Panc1 (cell line): ENCODE measurements around the gene MEIS2. TPM values are rescaled to one million over a fixed set of nuclear protein-coding genes. Genes with fewer than 3 reads are reported as not detected.

ENCODE experiments used
- ATAC-seq: fragments of 200-7000 bp; cut with Tn5 transposase; 2 replicates; pipeline ENCODE4 v1.9.1; 2020; ENCODE audit warnings: mild to moderate bottlenecking, moderate library complexity
- BruUV-seq: library from RNA; stranded (reverse); fragments of 400-500 nt; replicated peaks from 2 replicates; lab custom pipeline; 2021; lab: Mats Ljungman, UMichigan
- CTCF ChIA-PET: fragments of 300-600 bp; sonication (Branson Sonifier 250); formaldehyde crosslinking; loops from one replicate; lab custom pipeline; 2022; ENCODE audit warnings: antibody characterized with exemption; lab: Charles Lee
- POLR2A ChIA-PET: fragments of 300-600 bp; sonication (Branson Sonifier 250); formaldehyde crosslinking; loops from one replicate; lab custom pipeline; 2022; ENCODE audit warnings: antibody characterized with exemption; lab: Charles Lee
- DNase-seq: peaks from one replicate; pipeline ENCODE4 v3.0.0-alpha.2; 2010; ENCODE audit warnings: low read depth, low spot score
- H3K27ac ChIP-seq: 2 replicates; pipeline ENCODE4 v1.5.1; 2011; ENCODE audit warnings: mild to moderate bottlenecking, low read length, inconsistent platforms
- H3K27me3 ChIP-seq: fragments of 200-500 bp; sonication (Bioruptor generic); 2 replicates; pipeline ENCODE4 v1.6.0; 2014; ENCODE audit warnings: low read length, inconsistent platforms; ENCODE audit not compliant: control insufficient read depth, insufficient read depth
- H3K36me3 ChIP-seq: fragments of 200-500 bp; sonication (Bioruptor generic); 2 replicates; pipeline ENCODE4 v1.5.1; 2014; ENCODE audit warnings: inconsistent platforms, mild to moderate bottlenecking, low read length, moderate library complexity; ENCODE audit not compliant: control insufficient read depth, insufficient read depth
- H3K4me1 ChIP-seq: 2 replicates; pipeline ENCODE4 v1.5.1; 2011; ENCODE audit warnings: inconsistent platforms, mild to moderate bottlenecking, low read length, moderate library complexity; ENCODE audit not compliant: control insufficient read depth, insufficient read depth
- H3K4me3 ChIP-seq, 2 experiments: 2 replicates each; pipeline ENCODE4 v1.5.1; 2011 to 2012; ENCODE audit warnings: low read depth in 2 of 2, low read length in 2 of 2, mild to moderate bottlenecking in 2 of 2, inconsistent platforms in 1 of 2, moderate library complexity in 1 of 2
- H3K9me3 ChIP-seq: fragments of 200-500 bp; sonication (Bioruptor generic); 2 replicates; pipeline ENCODE4 v1.5.1; 2014; ENCODE audit warnings: low read depth, mild to moderate bottlenecking, inconsistent platforms, low read length, moderate library complexity; ENCODE audit not compliant: control insufficient read depth, insufficient read depth
- CTCF ChIP-seq: fragments of 450-650 bp; IDR thresholded peaks from 2 replicates; pipeline ENCODE4 v1.5.1; 2017; ENCODE audit warnings: mild to moderate bottlenecking
- POLR2AphosphoS5 ChIP-seq: IDR thresholded peaks from 2 replicates; pipeline ENCODE4 v1.6.1; 2012; ENCODE audit warnings: mild to moderate bottlenecking, low read depth, low read length, moderate library complexity
- REST ChIP-seq, 2 experiments: IDR thresholded peaks; 2 replicates each; pipeline ENCODE4 v1.6.1; 2011 to 2012; ENCODE audit warnings: low read depth in 2 of 2, control low read depth in 1 of 2, low read length in 1 of 2, mild to moderate bottlenecking in 1 of 2, moderate library complexity in 1 of 2; ENCODE audit not compliant: insufficient read depth in 1 of 2
- SIN3A ChIP-seq: IDR thresholded peaks from 2 replicates; pipeline ENCODE4 v1.6.1; 2012; ENCODE audit warnings: low read depth, mild to moderate bottlenecking, low read length, moderate library complexity, borderline replicate concordance; ENCODE audit not compliant: insufficient read depth
- TCF7L2 ChIP-seq: IDR thresholded peaks from 2 replicates; pipeline ENCODE4 v1.6.1; 2011; ENCODE audit warnings: mild to moderate bottlenecking, low read depth, low read length, inconsistent platforms
- in situ Hi-C: cut with HindIII; loops from 2 replicates; pipeline ENCODE4 v1.10.0; 2016; ENCODE audit warnings: low sequenced_read_pairs, low pct_unique_long_range_greater_than_20kb
- intact Hi-C: fragments of 100-400 bp; cut with micrococcal nuclease; formaldehyde crosslinking; loops from one replicate; pipeline ENCODE4 v1.10.0; 2022; ENCODE audit not compliant: unreplicated experiment
- total RNA-seq: library from RNA; stranded (reverse); gene quantifications from one replicate; pipeline ENCODE4 v1.2.1, GENCODE V29; 2021; ENCODE audit not compliant: unreplicated experiment

Gene MEIS2
- total RNA-seq, 1 experiment from 2014 or later, result 9.3 TPM

GRCh38 chr15:36924034-36924433, 176.3 kb downstream of the MEIS2 start:
- no peak overlapping the region for H3K4me3 ChIP-seq
- in situ Hi-C loops (loop anchor here (25.0 kb wide), 1 partner anchor 188 kb away; the partner anchor contains the start of gene MEIS2), intact Hi-C loops (no loop called here)
- ChIA-PET CTCF (no interaction called here), POLR2A (no interaction called here)
- no TSS peak for BruUV-seq
- H3K4me1 ChIP-seq, result 0 out of 2 replicates have a peak, but pooled peaks cover 3% of the 10 kb centered on the region
- no peaks in the 10 kb centered on the region for H3K27me3 ChIP-seq
- TF ChIP-seq TCF7L2 (no peak), SIN3A (no peak), CTCF (no peak), POLR2AphosphoS5 (no peak), REST (IDR thresholded peaks at IDR 0.05; ENCODE audit: insufficient read depth in 1 of 2, low read depth in 2 of 2, low read length in 1 of 2) (no peak)
- ATAC-seq (no peak), DNase-seq (no peak)
- H3K27ac ChIP-seq, result no peak overlapping the region
- H3K9me3 ChIP-seq, result no peaks in the 10 kb centered on the region
- H3K36me3 ChIP-seq, result no peaks in the 10 kb centered on the region

- BruUV-seq, result no TSS peak
- DNase-seq, result no peak
- ChIA-PET CTCF (interaction anchor here (0.7 kb wide), 1 partner anchor 12 kb away, joined by 3 read pairs; no protein-coding TSS in a partner anchor), POLR2A (interaction anchor here (0.6 to 0.7 kb wide), 2 partner anchors 51 to 1498 kb away, joined by 5 read pairs; no protein-coding TSS in a partner anchor)
- Histone ChIP-seq H3K4me1 (0 out of 2 replicates have a peak, but pooled peaks cover 3% of the 10 kb centered on the region), H3K4me3 (no peak overlapping the region), H3K27ac (no peak overlapping the region), H3K9me3 (no peaks in the 10 kb centered on the region), H3K27me3 (no peaks in the 10 kb centered on the region), H3K36me3 (no peaks in the 10 kb centered on the region)
- in situ Hi-C loops, result loop anchor here (25.0 kb wide), 1 partner anchor 191 kb away; the partner anchor contains the start of gene MEIS2
- no peak for TF ChIP-seq SIN3A
- no peak for TF ChIP-seq TCF7L2
- TF ChIP-seq POLR2AphosphoS5, result no peak
- no peak for TF ChIP-seq REST (IDR thresholded peaks at IDR 0.05; ENCODE audit: insufficient read depth in 1 of 2, low read depth in 2 of 2, low read length in 1 of 2)
- no peak for TF ChIP-seq CTCF
- intact Hi-C loops, result no loop called here
- no peak for ATAC-seq
Observed at GRCh38 chr15:36921484-36922091, 178.8 kb downstream of the MEIS2 start.
